Stimulated activated CD8-positive, alpha-beta memory T cell treated with anti-CD3 and anti-CD28 coated beads, Interleukin-2, amount 100 ng/mL, for 48 hours (primary cell): ENCODE data around the gene LLGL2.
"Not testable (repeated sequence)": the region's sequence is repeated elsewhere in the genome, so short reads cannot be mapped to it uniquely, and the experiment has no call there.

Source experiments
- DNase-seq, 2 donors: peaks; one replicate each; pipeline ENCODE4 v3.0.0-alpha.2; 2020; ENCODE audit warnings: low read depth in 2 of 2

The LLGL2 gene

GRCh38 chr17:75524970-75525805, at the start of gene LLGL2:
Gene LLGL2 (plus strand): TSS chr17:75525697. CDS start chr17:75543427, 17,730 bp downstream.
- DNase-seq = peak; percentile 60 to 76

GRCh38 chr17:75475851-75476250, 49.6 kb upstream of the LLGL2 start:
- DNase-seq = no peak

GRCh38 chr17:75476271-75476671, 49.2 kb upstream of the LLGL2 start:
- DNase-seq = no peak

GRCh38 chr17:75476752-75477489, 48.6 kb upstream of the LLGL2 start:
- no peak for DNase-seq

GRCh38 chr17:75477490-75477862, 48.0 kb upstream of the LLGL2 start:
- DNase-seq = not testable (repeated sequence)

GRCh38 chr17:75478508-75478907, 47.0 kb upstream of the LLGL2 start:
- no peak for DNase-seq

- no peak for DNase-seq
Measured at GRCh38 chr17:75480281-75480680, 45.2 kb upstream of the LLGL2 start.

- DNase-seq = no peak
Measured at GRCh38 chr17:75481194-75482068, 44.1 kb upstream of the LLGL2 start.

- DNase-seq = no peak
Measured at GRCh38 chr17:75482098-75482942, 43.2 kb upstream of the LLGL2 start.

GRCh38 chr17:75485688-75486087, 39.8 kb upstream of the LLGL2 start:
- no peak for DNase-seq

GRCh38 chr17:75486151-75486550, 39.3 kb upstream of the LLGL2 start:
- no peak for DNase-seq

GRCh38 chr17:75486951-75487350, 38.5 kb upstream of the LLGL2 start:
- DNase-seq = no peak

- DNase-seq = peak; percentile 30 to 32
Measured at GRCh38 chr17:75487351-75488070, 38.0 kb upstream of the LLGL2 start.

GRCh38 chr17:75488693-75489510, 36.6 kb upstream of the LLGL2 start:
- DNase-seq = no peak

- no peak for DNase-seq
Measured at GRCh38 chr17:75489511-75489955, 36.0 kb upstream of the LLGL2 start.

- no peak for DNase-seq
Measured at GRCh38 chr17:75490173-75490743, 35.2 kb upstream of the LLGL2 start.

- DNase-seq = no peak
Measured at GRCh38 chr17:75490953-75491649, 34.4 kb upstream of the LLGL2 start.

GRCh38 chr17:75491680-75492079, 33.8 kb upstream of the LLGL2 start:
- DNase-seq = no peak
